ENCODE results near the gene KRTAP6-1. TPM values are rescaled to one million over a fixed set of nuclear protein-coding genes. Genes with fewer than 3 reads are reported as not detected.

The KRTAP6-1 gene
- polyA plus RNA-seq, 1 donor from 2014 or later = not detected

GRCh38 chr21:30620522-30620921 is 6.8 kb upstream of the KRTAP6-1 start, which contains the start of gene KRTAP20-4:
Gene KRTAP20-4 (plus strand): TSS chr21:30620627.
- Histone ChIP-seq H3K79me2 (replicated peaks; ENCODE audit: insufficient read depth, low read length) (no peaks in the 10 kb centered on the region), H3K4me2 (ENCODE audit: low read length) (no peak within 1 kb of the TSS), H2AFZ (ENCODE audit: low read depth, low read length) (no peak within 1 kb of the TSS), H3K9me3 (ENCODE audit: low read length) (peaks cover 6% of the 10 kb centered on the region), H3K4me3 (ENCODE audit: low read length) (no peak within 1 kb of the TSS), H4K20me1 (ENCODE audit: insufficient read depth) (no peaks in the 10 kb centered on the region), H3K27me3 (ENCODE audit: insufficient read depth, low read depth, low read length) (no peaks in the 10 kb centered on the region), H3K36me3 (ENCODE audit: insufficient read depth, low read length) (no peaks in the 10 kb centered on the region), H3K9me2 (ENCODE audit: insufficient read depth, low read length) (no peaks in the 10 kb centered on the region), H3K9ac (ENCODE audit: low read length) (no peak within 1 kb of the TSS), H3F3A (ENCODE audit: insufficient read depth, low read length, poor library complexity, severe bottlenecking) (no peaks in the 10 kb centered on the region), H3K27ac (ENCODE audit: low read length) (peak within 1 kb of the TSS; percentile 36)
- TF ChIP-seq REST (IDR thresholded peaks at IDR 0.05; ENCODE audit: borderline replicate concordance) (no peak), CTCF (IDR thresholded peaks at IDR 0.05; ENCODE audit: poor library complexity, severe bottlenecking) (no peak), MXI1 (conservative IDR thresholded peaks at IDR 0.05; ENCODE audit: poor library complexity, severe bottlenecking) (no peak), SMC3 (conservative IDR thresholded peaks at IDR 0.05; ENCODE audit: poor library complexity) (no peak), RAD21 (conservative IDR thresholded peaks at IDR 0.05) (no peak), EP300 (conservative IDR thresholded peaks at IDR 0.05; ENCODE audit: poor library complexity, severe bottlenecking) (no peak), POLR2AphosphoS5 (IDR thresholded peaks at IDR 0.05) (no peak), TAF1 (IDR thresholded peaks at IDR 0.05; ENCODE audit: low read depth) (no peak), EZH2 (IDR thresholded peaks at IDR 0.05; ENCODE audit: borderline replicate concordance, insufficient read depth, low read length, poor library complexity, severe bottlenecking) (no peak)

DNA sequence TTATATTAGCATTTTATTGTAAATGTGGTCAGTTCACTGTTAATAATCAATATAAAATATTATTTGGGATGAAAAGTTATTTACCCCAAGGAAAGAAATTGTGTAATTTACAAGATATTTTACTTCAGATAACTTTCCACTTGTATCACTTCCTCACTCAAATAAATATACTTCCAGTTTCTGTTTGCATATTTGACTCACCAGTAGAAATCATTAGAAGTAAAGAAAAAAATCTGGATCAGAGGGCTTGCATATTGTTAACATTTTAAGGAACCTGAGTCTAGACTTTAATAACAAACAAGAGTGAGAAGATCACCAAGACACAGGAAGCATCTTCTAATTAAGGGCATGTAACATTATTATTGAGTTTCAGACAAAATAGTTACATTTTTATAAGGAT is 6.3 kb upstream of the KRTAP6-1 start:
- H3K9me3 ChIP-seq (ENCODE audit: low read length) = peaks cover 1% of the 10 kb centered on the region
- H3K4me2 ChIP-seq (ENCODE audit: low read length) = no peak overlapping the region
- H3K9me2 ChIP-seq (ENCODE audit: insufficient read depth, low read length) = no peaks in the 10 kb centered on the region
- H2AFZ ChIP-seq (ENCODE audit: low read depth, low read length) = no peak overlapping the region
- H3K27ac ChIP-seq (ENCODE audit: low read length) = no peak overlapping the region
- no peaks in the 10 kb centered on the region for H3K79me2 ChIP-seq (replicated peaks; ENCODE audit: insufficient read depth, low read length)
- no peaks in the 10 kb centered on the region for H3F3A ChIP-seq (ENCODE audit: insufficient read depth, low read length, poor library complexity, severe bottlenecking)
- H3K36me3 ChIP-seq (ENCODE audit: insufficient read depth, low read length) = no peaks in the 10 kb centered on the region
- no peak overlapping the region for H3K4me3 ChIP-seq (ENCODE audit: low read length)
- no peak for TF ChIP-seq SMC3 (conservative IDR thresholded peaks at IDR 0.05; ENCODE audit: poor library complexity)
- no peak for TF ChIP-seq POLR2AphosphoS5 (IDR thresholded peaks at IDR 0.05)
- TF ChIP-seq RAD21 (conservative IDR thresholded peaks at IDR 0.05) = no peak
- no peak for TF ChIP-seq CTCF (IDR thresholded peaks at IDR 0.05; ENCODE audit: poor library complexity, severe bottlenecking)
- TF ChIP-seq EZH2 (IDR thresholded peaks at IDR 0.05; ENCODE audit: borderline replicate concordance, insufficient read depth, low read length, poor library complexity, severe bottlenecking) = no peak
- TF ChIP-seq REST (IDR thresholded peaks at IDR 0.05; ENCODE audit: borderline replicate concordance) = no peak
- no peak for TF ChIP-seq EP300 (conservative IDR thresholded peaks at IDR 0.05; ENCODE audit: poor library complexity, severe bottlenecking)
- no peak for TF ChIP-seq MXI1 (conservative IDR thresholded peaks at IDR 0.05; ENCODE audit: poor library complexity, severe bottlenecking)
- no peak for TF ChIP-seq TAF1 (IDR thresholded peaks at IDR 0.05; ENCODE audit: low read depth)
- no peaks in the 10 kb centered on the region for H3K27me3 ChIP-seq (ENCODE audit: insufficient read depth, low read depth, low read length)
- H4K20me1 ChIP-seq (ENCODE audit: insufficient read depth) = no peaks in the 10 kb centered on the region
- H3K9ac ChIP-seq (ENCODE audit: low read length) = no peak overlapping the region

All from neural cell (in vitro differentiated cells).